GM12874 (cell line): ENCODE measurements around the gene ZNF280A.

Experiments used
- TF ChIP-seq, protein P1 (sequence below): IDR thresholded peaks from 2 replicates; pipeline ENCODE4 v1.5.1; 2011; ENCODE audit warnings: low read depth, mild to moderate bottlenecking, control low read depth, low read length, moderate library complexity; ENCODE audit not compliant: insufficient read depth

Gene ZNF280A

GRCh38 chr22:22528780-22529179 lies 8.7 kb upstream of the ZNF280A start:
- TF ChIP-seq, protein P1, sequence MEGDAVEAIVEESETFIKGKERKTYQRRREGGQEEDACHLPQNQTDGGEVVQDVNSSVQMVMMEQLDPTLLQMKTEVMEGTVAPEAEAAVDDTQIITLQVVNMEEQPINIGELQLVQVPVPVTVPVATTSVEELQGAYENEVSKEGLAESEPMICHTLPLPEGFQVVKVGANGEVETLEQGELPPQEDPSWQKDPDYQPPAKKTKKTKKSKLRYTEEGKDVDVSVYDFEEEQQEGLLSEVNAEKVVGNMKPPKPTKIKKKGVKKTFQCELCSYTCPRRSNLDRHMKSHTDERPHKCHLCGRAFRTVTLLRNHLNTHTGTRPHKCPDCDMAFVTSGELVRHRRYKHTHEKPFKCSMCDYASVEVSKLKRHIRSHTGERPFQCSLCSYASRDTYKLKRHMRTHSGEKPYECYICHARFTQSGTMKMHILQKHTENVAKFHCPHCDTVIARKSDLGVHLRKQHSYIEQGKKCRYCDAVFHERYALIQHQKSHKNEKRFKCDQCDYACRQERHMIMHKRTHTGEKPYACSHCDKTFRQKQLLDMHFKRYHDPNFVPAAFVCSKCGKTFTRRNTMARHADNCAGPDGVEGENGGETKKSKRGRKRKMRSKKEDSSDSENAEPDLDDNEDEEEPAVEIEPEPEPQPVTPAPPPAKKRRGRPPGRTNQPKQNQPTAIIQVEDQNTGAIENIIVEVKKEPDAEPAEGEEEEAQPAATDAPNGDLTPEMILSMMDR: no peak

- TF ChIP-seq, protein P1: no peak
These were observed 7.2 kb upstream of the ZNF280A start for GRCh38 chr22:22527312-22527711.

DNA sequence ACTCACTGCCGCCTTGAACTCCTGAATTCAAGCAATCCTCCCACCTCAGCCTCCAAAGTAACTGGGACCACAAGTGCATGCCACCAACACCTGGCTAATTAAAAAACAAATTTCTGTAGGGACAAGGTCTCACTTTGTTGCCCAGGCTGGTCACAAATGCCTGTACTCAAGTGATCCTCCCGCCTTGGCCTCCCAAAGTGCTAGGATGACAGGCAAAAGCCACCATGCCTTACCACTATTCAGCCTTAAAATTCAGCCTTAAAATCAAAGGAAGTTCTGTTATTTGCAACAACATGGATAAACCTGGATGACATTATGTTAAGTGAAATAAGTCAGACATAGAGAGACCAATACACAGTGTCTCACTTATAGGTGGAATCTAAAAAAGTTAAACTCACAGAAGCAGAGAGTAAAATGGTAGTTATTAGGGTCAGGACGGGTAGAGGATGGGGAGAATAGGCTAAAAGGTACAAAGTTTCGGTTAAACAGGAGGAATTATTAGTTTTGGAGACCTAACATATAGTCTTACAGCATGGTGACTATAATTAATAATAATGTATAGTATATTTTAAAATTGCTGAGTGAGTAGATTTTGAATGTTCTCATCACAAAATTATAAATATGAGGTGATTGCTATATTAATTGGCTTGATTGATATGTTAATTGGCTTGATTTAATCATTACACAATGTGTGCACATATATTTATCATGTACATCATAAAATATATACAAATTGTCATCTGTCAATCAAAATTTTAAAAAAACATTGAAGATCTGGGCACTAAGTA lies 6.2 kb upstream of the ZNF280A start:
- TF ChIP-seq, protein P1: no peak

DNA sequence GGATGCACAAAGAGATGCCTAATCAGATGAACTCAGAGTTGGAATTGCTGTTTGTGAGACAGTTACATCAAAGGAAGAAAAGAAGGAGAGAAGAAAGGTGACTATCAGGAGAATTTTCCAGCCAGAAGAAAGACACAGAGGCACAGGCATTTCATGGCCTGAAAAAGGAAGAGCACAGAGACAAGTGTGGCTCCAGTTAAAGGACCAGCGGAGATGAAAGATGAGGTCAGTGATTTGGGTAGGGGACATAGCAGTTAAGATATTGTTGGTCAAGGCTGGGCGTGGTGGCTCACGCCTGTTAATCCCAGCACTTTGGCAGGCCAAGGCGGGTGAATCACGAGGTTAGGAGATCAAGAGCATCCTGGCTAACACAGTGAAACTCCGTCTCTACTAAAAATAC lies 3.4 kb upstream of the ZNF280A start:
- TF ChIP-seq, protein P1: no peak

DNA sequence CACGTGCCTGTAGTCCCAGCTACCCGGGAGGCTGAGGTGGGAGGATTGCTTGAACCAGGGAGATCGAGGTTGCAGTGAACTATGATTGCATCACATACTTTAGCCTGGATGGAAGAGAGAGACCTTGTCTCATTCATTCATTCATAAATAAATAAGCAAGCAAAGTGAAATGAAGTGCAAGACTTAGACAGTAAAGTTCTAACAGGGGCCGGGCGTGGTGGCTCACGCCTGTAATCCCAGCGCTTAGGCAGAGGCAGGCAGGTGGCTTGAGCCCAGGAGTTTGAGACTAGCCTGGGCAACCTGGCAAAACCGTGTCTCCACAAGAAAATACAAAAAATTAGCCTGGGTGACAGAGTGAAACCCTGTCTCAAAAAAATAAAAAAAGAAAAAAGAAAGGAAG lies 1.6 kb upstream of the ZNF280A start:
- TF ChIP-seq, protein P1: no peak

DNA sequence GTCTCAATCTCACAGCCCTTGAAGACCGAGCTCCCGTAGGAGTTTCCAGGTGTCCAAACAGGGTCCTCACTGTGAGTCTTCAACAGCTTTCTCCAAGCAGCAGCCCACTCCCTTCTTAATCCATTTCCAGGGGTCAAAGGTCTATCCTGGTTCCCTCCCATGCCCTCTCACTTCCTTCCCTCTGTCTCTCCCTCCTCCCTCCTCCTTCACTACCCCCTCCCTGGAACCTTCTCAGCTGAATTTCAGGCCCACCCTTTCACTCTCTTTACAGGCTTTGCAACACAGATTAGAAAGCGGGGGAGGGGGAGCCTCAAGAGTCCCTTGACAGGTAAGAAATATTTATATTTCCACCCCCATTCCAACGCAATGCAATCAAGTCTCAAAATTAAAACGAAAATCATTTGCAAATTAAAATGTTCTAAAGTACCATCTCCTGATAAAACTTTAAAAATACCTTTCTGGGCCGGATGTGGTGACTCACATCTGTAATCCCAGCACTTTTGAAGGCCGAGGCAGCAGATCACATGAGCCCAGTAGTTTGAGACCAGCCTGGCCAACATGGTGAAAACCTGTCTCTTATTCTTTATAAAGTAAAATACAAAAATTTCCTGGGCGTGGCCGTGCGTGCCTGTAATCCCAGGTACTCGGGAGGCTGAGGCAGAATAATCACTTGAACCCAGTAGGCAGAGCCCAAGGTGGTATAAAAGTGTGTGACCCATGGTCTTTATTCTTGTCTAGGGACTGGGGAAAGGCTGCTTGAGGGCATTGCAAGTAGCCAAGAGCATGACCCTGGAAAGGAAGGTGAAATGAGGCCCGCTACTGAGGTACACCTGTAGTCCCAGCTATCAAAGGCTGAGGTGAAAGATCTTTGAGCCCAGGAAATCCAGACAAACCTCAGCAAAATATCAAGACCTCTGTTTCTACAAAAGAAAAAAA lies 865 bp upstream of the ZNF280A start:
- TF ChIP-seq, protein P1: no peak

- TF ChIP-seq, protein P1: no peak
These were observed 479 bp downstream of the ZNF280A start for GRCh38 chr22:22519591-22519990.
